DLD1 (cell line): ENCODE data around the gene IGF2R.

Source experiments
- in situ Hi-C: cut with HindIII; loops from 2 replicates; pipeline ENCODE4 v1.10.0; 2017; ENCODE audit warnings: low sequenced_read_pairs

IGF2R gene

GRCh38 chr6:160042014-160042773 lies 73.3 kb downstream of the IGF2R start:
- in situ Hi-C loops: no loop called here

- in situ Hi-C loops: no loop called here
Observed at GRCh38 chr6:160042788-160043301, 74.0 kb downstream of the IGF2R start.

DNA sequence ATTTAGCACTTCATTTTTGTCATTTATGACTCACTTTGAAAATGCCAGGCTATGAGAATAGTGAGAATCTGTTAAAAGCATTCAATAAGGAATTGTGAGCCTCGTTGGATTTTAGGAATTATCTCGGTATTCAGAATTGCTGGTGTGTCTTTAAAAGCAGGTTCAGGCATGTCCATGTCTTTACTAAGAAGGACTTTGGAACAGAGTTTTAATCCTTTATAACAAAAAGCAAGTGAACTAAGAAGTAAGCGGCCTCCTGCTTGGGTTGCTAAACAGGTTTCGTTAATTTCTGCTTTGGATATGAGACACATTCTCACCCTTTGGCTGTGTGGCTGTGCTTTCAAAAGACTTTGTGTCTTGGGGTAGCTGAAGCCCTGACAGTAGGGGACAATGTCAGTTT lies 74.9 kb downstream of the IGF2R start:
- in situ Hi-C loops: no loop called here

GRCh38 chr6:160044687-160045086 lies 75.8 kb downstream of the IGF2R start:
- in situ Hi-C loops: no loop called here

- in situ Hi-C loops: no loop called here
Observed at GRCh38 chr6:160048471-160048870, 79.6 kb downstream of the IGF2R start.

- in situ Hi-C loops: no loop called here
Observed at GRCh38 chr6:160049346-160049745, 80.5 kb downstream of the IGF2R start.

- in situ Hi-C loops: no loop called here
Observed at GRCh38 chr6:160050022-160050421, 81.1 kb downstream of the IGF2R start.

- in situ Hi-C loops: no loop called here
Observed at GRCh38 chr6:160051390-160051789, 82.5 kb downstream of the IGF2R start.

DNA sequence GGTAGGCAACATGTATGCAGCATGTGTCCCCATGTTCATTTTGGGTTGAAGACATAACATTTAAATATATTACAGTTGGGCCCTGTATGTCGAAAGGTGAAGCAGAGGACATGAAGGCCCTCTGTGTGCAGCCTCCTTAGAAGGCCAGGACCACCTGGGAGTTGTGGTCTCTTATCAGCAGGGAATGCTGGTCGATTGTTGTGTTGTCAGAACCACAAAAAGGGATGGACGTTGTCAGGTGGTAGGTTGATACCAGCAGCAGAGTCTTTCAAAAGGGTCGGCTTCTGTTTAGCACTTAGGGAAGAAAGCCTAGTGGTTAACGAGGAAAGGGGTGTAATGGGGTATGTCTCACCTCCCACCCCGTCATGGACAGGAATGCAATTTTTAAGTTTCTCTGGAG lies 85.4 kb downstream of the IGF2R start:
- in situ Hi-C loops: no loop called here

DNA sequence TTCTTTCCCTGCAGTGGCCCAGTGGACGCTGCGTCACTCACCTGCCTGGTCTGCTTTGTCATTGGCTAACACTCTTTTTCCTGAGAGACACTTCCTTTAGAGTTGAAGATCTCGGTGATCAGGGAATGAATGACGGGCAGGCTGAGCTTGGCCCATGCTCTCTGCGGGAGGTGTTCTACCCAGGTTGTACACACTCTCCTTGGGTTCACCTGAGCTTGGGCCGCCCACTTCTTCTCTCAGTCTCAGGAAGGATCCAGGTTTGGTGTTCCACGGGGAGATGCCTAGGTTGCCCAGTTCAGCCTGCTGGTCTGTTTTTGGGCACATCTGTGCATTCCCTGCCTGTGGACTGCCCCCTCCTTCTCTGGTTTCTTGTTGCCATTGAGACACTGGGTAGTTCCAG lies 86.0 kb downstream of the IGF2R start:
- in situ Hi-C loops: no loop called here

DNA sequence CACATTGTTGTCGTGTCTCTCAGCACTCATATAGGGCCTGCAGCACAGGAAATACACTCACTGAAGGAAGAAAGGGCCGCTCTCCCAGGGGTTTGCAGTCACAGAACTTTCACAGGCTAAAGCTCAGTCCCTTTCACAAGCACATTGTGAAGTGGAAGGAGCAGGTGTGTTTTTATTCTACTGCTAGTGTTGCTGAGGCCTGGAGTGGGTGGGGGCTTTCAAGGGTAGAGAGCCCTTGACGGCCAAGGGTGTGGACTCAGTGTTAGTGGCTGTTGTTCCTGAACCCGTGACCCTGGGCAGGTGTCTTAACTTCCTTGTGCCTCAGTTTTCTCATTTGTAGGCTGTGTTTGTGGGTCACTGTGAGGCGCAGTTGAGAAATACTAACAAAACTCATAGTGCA lies 86.5 kb downstream of the IGF2R start:
- in situ Hi-C loops: no loop called here

- in situ Hi-C loops: no loop called here
Observed at GRCh38 chr6:160055813-160056212, 86.9 kb downstream of the IGF2R start.

DNA sequence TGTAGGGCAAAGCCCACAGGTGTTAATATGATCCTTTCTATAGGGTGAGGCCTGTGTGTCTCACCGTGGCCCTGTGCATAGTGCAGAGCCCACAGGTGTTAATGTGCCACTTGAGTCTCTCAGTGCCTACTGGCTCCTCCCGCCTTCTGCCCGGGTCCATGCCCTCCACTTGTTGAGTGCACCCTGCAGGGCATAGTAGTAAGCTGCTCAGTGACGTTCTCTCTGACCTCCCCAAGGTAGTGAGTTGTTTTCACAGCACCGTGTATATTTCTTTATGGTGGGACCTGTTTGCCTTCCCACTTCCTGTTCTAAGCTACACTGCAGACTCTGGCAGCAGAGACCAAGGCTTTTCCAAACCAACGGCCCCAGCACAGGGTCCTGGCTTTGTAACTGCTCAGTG lies 88.2 kb downstream of the IGF2R start:
- in situ Hi-C loops: no loop called here

DNA sequence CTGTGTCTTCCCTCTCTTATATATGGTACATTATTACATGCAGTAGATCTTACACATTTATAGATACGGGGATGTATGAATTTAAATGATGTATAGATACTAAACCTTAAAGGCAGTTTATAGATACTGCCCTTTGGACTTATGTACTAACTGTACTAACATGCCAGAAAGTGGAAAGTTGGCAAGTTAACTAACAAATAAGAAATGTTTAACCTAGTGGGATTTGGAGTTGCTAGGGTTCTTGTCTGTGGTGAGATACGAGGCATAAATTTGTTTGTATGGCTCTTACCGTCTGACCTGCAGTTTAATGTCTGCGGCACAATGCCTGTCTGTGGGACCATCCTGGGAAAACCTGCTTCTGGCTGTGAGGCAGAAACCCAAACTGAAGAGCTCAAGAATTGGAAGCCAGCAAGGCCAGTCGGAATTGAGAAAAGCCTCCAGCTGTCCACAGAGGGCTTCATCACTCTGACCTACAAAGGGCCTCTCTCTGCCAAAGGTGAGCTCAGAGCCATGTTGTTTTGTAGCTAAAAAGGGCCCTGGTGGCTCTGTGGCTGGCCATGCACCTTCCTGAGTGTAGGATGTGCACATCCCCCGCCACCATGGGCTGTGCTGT lies 89.8 kb downstream of the IGF2R start:
- in situ Hi-C loops: no loop called here

GRCh38 chr6:160060221-160060620 lies 91.3 kb downstream of the IGF2R start:
- in situ Hi-C loops: no loop called here

DNA sequence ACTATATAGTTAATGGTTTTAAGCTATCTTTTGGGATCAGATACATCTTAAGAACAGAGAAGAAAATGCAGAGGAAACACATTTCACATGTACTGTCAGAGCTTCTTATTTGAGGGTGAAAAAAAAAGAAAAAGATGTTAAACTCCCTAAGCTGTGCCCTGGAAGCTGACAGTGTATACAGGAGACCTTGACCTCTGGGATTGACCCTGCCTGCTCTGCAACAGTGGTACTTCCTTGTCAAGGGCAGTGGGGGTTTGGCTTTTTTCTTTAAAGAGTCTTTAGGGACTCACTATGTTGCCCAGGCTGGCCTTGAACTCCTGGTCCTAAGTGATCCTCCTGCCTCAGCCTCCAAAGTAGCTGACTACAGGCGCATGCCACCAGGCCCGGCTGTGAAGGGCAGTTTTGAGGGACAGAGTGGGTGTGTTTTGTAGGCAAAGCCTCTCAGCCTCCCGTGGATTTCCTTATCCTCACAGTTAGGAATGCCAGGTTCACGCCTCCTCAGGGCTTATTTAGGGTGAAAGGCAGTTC lies 92.1 kb downstream of the IGF2R start:
- in situ Hi-C loops: no loop called here

- in situ Hi-C loops: no loop called here
Observed at GRCh38 chr6:160063771-160064413, 95.0 kb downstream of the IGF2R start.

GRCh38 chr6:160065200-160065599 lies 96.3 kb downstream of the IGF2R start:
- in situ Hi-C loops: no loop called here

- in situ Hi-C loops: no loop called here
Observed at GRCh38 chr6:160067564-160067963, 98.7 kb downstream of the IGF2R start.

- in situ Hi-C loops: no loop called here
Observed at GRCh38 chr6:160068346-160068745, 99.5 kb downstream of the IGF2R start.

- in situ Hi-C loops: no loop called here
Observed at GRCh38 chr6:160069050-160069454, 100.2 kb downstream of the IGF2R start.

GRCh38 chr6:160069459-160069858 lies 100.6 kb downstream of the IGF2R start:
- in situ Hi-C loops: no loop called here
